ENCODE measurements around the gene RGS9BP. TPM values are rescaled to one million over a fixed set of nuclear protein-coding genes. Genes with fewer than 3 reads are reported as not detected.

RGS9BP gene
- total and polyA plus RNA-seq, 10 of the 15 experiments (the other 5 are each of a cell fraction or from before 2014, with no cell fraction given), result 0.01 to 0.10 (median 0.05) TPM; not detected in 6

DNA sequence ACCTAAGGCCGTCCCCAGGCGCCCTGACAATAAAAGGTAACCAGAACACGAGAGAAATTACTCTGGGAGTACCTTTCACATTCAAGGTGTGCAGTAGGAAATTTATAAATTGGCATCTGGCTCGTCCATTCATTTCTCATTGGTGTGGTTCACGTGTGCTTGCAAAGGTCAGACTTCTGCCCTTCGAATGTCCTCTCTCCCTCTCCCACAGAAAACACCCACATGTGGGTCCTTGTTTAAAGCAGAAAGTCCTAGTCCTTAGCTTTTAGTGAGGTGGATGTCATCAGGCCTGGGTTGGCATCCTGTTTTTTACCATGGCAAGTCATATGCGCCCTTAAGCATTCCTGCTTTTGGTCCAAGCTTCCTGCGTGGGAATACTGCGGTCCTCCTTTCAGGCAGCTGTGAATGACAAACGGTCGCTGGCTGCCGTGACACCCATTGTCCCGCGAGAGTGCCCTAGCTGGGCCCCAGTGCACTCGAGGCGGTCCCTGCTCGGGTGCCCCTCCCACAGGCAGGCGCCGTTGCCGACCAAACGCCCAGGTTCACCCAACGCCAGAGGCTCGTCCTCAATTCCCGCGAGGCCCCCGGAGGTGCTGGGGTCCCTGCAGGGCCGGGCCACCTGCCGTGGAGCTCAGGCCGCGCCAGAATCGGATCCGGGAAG is 15.8 kb downstream of the RGS9BP start, which contains the start of gene NUDT19 (continued):
- TF ChIP-seq YY1 (IDR thresholded peaks at IDR 0.05; ENCODE audit: low read depth, low read length), result no peak
- TF ChIP-seq ZNF274 (IDR thresholded peaks at IDR 0.05; ENCODE audit: insufficient read depth, insufficient read length), result no peak
- no peak for TF ChIP-seq BMI1 (IDR thresholded peaks at IDR 0.05; ENCODE audit: borderline replicate concordance)
- no peak for TF ChIP-seq SRF (IDR thresholded peaks at IDR 0.05; ENCODE audit: low read depth in 2 of 2, low read length in 2 of 2)
- TF ChIP-seq PAX8 (IDR thresholded peaks at IDR 0.05), result no peak
- TF ChIP-seq CREM (IDR thresholded peaks at IDR 0.05; ENCODE audit: low read depth), result peak; percentile 76
- no peak for TF ChIP-seq SUZ12 (IDR thresholded peaks at IDR 0.05; ENCODE audit: unreplicated experiment)
- no peak for TF ChIP-seq ATF7 (IDR thresholded peaks at IDR 0.05; ENCODE audit: low read depth)
- no peak for TF ChIP-seq SMAD1 (IDR thresholded peaks at IDR 0.05; ENCODE audit: low read depth, partially characterized antibody)
- no peak for TF ChIP-seq ZNF622 (IDR thresholded peaks at IDR 0.05)
- TF ChIP-seq NR2C1 (IDR thresholded peaks at IDR 0.05), result no peak
- no peak for TF ChIP-seq TARDBP (IDR thresholded peaks at IDR 0.05; ENCODE audit: borderline replicate concordance)
- TF ChIP-seq PAX5 (IDR thresholded peaks at IDR 0.05; ENCODE audit: borderline replicate concordance, low read depth, low read length), result no peak
- TF ChIP-seq BRCA1 (IDR thresholded peaks at IDR 0.05; ENCODE audit: low read depth, low read length), result peak; percentile 67; the same call in 1 of the 2 replicates
- no peak for TF ChIP-seq SP1 (IDR thresholded peaks at IDR 0.05; ENCODE audit: low read depth, low read length)
- peak; percentile 80 to 89 for TF ChIP-seq IKZF2 (IDR thresholded peaks at IDR 0.05)
- TF ChIP-seq ZNF217 (IDR thresholded peaks at IDR 0.05), result no peak
- TF ChIP-seq, protein P1, sequence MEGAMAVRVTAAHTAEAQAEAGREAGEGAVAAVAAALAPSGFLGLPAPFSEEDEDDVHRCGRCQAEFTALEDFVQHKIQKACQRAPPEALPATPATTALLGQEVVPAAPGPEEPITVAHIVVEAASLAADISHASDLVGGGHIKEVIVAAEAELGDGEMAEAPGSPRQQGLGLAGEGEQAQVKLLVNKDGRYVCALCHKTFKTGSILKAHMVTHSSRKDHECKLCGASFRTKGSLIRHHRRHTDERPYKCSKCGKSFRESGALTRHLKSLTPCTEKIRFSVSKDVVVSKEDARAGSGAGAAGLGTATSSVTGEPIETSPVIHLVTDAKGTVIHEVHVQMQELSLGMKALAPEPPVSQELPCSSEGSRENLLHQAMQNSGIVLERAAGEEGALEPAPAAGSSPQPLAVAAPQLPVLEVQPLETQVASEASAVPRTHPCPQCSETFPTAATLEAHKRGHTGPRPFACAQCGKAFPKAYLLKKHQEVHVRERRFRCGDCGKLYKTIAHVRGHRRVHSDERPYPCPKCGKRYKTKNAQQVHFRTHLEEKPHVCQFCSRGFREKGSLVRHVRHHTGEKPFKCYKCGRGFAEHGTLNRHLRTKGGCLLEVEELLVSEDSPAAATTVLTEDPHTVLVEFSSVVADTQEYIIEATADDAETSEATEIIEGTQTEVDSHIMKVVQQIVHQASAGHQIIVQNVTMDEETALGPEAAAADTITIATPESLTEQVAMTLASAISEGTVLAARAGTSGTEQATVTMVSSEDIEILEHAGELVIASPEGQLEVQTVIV (IDR thresholded peaks at IDR 0.05; ENCODE audit: borderline replicate concordance, partially characterized antibody), result no peak
- no peak for TF ChIP-seq RCOR1 (conservative IDR thresholded peaks at IDR 0.05; ENCODE audit: low read depth, low read length)
- TF ChIP-seq BHLHE40 (IDR thresholded peaks at IDR 0.05; ENCODE audit: borderline replicate concordance in 1 of 2, low read depth in 2 of 2, low read length in 1 of 2), result peak in 1 of 2 experiments; percentile 44; a peak in 1 of 4 replicates
- no peak for TF ChIP-seq GABPA (IDR thresholded peaks at IDR 0.05; ENCODE audit: low read depth)
- TF ChIP-seq ZNF384 (IDR thresholded peaks at IDR 0.05; ENCODE audit: borderline replicate concordance, low read depth, low read length), result no peak
- no peak for TF ChIP-seq ASH2L (IDR thresholded peaks at IDR 0.05; ENCODE audit: borderline replicate concordance, low read depth)
- TF ChIP-seq, protein P2, sequence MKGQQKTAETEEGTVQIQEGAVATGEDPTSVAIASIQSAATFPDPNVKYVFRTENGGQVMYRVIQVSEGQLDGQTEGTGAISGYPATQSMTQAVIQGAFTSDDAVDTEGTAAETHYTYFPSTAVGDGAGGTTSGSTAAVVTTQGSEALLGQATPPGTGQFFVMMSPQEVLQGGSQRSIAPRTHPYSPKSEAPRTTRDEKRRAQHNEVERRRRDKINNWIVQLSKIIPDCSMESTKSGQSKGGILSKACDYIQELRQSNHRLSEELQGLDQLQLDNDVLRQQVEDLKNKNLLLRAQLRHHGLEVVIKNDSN (IDR thresholded peaks at IDR 0.05; ENCODE audit: borderline replicate concordance, extremely low read length, insufficient read depth, low read depth, low read length), result no peak
- no peak for TF ChIP-seq JUND (IDR thresholded peaks at IDR 0.05; ENCODE audit: low read depth, low read length)
- 0 out of 2 replicates have a peak, but pooled peaks have one; percentile 21 for TF ChIP-seq MTA2 (IDR thresholded peaks at IDR 0.05; ENCODE audit: low read depth)
- TF ChIP-seq, protein P3, sequence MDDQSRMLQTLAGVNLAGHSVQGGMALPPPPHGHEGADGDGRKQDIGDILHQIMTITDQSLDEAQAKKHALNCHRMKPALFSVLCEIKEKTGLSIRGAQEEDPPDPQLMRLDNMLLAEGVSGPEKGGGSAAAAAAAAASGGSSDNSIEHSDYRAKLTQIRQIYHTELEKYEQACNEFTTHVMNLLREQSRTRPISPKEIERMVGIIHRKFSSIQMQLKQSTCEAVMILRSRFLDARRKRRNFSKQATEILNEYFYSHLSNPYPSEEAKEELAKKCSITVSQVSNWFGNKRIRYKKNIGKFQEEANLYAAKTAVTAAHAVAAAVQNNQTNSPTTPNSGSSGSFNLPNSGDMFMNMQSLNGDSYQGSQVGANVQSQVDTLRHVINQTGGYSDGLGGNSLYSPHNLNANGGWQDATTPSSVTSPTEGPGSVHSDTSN (IDR thresholded peaks at IDR 0.05; ENCODE audit: insufficient replicate concordance, low read depth, low read length), result no peak
- no peak for TF ChIP-seq NFXL1 (IDR thresholded peaks at IDR 0.05; ENCODE audit: borderline replicate concordance)
- no peak for TF ChIP-seq WRNIP1 (IDR thresholded peaks at IDR 0.05; ENCODE audit: borderline replicate concordance, low read depth, low read length)
